GM12892 (cell line): Measurements from ENCODE around the gene LRRC8A.

Experiments
- POLR2A ChIP-seq: IDR thresholded peaks from 2 replicates; pipeline ENCODE4 v1.6.1; 2011; ENCODE audit warnings: low read depth, low read length, control low read depth
- TAF1 ChIP-seq: IDR thresholded peaks from 2 replicates; pipeline ENCODE4 v1.6.1; 2011; ENCODE audit warnings: low read depth, mild to moderate bottlenecking, control low read depth, low read length, borderline replicate concordance

DNA sequence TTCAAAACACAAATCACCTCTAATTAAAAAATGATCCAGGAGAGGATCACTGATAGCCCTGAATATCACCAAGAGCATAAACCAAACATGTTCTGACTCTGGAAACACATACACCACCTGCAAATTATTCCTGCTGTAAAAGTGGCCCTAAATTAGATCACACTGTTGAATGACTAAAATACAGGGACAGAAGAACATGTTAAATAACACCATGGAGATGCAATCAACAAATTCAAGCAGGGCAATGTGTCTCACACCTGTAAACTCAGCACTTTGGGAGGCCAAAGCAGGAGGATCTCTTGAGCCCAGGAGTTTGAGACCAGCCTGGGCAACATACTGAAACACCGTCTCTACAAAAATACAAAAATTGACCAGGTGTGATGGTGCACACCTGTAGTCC, 34.1 kb upstream of the LRRC8A start:
- TF ChIP-seq TAF1 (no peak), POLR2A (no peak)
